ENCODE measurements around the gene SH2D5. TPM values are rescaled to one million over a fixed set of nuclear protein-coding genes. Genes with fewer than 3 reads are reported as not detected.

SH2D5 gene
- total RNA-seq, 1 donor = 4.3 TPM

DNA sequence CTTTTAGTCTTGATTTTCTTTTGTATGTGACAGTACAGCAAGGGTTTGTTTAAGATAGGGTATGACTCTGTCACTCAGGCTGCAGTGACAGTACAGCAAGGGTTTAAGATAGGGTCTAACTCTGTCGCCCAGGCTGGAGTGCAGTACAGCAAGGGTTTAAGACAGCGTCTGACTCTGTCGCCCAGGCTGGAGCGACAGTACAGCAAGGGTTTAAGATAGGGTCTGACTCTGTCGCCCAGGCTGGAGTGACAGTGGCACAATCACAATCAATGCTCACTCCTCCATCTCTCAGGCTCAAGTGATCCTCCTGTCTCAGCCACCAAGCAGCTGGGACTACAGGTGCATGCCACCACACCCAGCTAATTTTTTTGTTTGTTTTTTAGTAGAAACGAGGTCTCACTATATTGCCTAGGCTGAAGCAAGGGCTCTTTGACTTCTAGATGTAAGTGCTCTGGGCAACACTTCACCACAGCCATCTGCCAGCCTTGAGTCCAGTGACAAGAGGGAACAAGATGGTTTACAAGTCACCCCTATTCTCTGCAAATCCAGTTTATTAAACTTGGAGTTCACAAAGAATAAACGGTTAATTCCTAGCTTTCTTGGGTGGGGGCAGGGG, 965 bp upstream of the SH2D5 start:
- H3K4me3 ChIP-seq (ENCODE audit: low read depth, low read length) = peak overlapping the region; percentile 62
- TF ChIP-seq, protein P1, sequence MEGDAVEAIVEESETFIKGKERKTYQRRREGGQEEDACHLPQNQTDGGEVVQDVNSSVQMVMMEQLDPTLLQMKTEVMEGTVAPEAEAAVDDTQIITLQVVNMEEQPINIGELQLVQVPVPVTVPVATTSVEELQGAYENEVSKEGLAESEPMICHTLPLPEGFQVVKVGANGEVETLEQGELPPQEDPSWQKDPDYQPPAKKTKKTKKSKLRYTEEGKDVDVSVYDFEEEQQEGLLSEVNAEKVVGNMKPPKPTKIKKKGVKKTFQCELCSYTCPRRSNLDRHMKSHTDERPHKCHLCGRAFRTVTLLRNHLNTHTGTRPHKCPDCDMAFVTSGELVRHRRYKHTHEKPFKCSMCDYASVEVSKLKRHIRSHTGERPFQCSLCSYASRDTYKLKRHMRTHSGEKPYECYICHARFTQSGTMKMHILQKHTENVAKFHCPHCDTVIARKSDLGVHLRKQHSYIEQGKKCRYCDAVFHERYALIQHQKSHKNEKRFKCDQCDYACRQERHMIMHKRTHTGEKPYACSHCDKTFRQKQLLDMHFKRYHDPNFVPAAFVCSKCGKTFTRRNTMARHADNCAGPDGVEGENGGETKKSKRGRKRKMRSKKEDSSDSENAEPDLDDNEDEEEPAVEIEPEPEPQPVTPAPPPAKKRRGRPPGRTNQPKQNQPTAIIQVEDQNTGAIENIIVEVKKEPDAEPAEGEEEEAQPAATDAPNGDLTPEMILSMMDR (IDR thresholded peaks at IDR 0.05; ENCODE audit: insufficient read depth, low read depth, low read length) = no peak

DNA sequence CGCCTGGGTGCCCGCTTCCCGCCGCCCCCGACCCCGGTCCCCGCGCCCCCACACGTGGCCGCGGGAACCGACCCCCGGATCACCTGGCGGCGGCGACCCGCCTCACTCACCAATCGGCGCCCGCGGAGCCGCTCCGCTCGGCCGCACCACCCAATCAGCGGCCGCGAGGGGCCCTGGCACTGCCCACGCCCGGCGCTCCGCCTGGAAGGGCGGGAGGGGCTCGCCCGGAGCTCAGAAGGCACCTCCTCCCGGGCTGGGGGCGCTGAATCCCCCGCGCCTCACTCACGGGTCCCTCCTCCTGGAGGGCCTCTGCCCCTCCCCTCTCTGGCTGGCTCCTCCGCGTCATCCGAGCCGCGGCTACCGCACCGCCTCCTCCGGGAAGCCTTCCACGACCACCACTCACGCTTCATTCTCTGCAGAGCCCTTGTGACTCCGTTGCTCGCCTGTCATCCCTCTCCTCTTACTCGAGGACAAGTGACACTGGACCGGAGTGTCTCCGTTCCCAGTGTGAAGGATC, 374 bp downstream of the SH2D5 start:
- peak; percentile 55 for DNase-seq (ENCODE audit: low read depth)
- peak overlapping the region; percentile 62 for H3K4me3 ChIP-seq (ENCODE audit: low read depth, low read length)
- TF ChIP-seq, protein P1 (IDR thresholded peaks at IDR 0.05; ENCODE audit: insufficient read depth, low read depth, low read length) = no peak

More for the DNA sequence above, 965 bp upstream of the SH2D5 start:
- DNase-seq (ENCODE audit: low read depth) = no peak

DNA sequence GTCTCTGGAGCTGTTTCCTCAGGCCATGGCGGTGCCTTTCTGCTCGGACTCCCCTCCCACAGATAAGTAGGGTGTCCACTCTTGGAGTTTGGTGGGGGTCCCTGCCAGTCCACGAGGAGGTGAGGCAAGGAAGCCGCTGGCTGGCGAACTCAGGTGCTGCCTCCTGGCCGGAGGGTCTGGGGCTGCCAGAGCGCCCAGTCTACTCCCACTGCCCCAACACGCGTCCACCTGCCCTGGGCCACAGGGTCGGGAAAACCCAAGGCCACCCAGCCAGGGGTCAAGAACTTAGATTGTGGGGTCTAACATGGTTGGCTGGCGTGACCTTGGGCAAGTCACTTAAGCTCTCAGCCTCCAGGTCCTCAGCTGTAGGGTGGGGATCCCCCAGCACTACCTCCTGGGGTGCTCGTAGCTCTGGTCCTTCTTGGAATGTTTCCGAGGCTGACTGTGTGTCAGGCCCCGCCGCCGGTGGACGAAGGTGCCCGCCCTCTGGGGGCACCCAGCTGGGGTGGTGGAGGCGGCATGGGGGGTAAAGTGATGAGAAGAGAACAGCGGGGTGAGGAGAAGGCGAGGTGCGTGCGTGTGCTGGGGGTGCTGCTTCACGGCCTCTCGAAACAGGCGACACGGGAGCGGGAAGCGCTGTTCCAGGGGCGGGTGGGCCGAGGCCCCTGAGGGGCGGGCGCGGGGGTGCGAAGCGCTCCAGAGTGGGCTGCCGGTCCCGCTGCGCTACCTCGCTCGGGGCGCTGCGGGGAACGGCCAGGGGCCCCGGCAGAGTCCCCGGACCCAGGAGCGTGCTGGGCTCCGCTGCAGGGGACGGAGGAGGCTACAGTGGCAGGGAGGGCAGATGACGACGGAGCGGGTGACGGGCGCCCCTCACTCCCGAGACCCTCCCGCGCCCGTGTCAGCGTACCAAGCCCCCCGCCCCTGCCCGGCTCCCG, 1.2 kb downstream of the SH2D5 start:
- no peak for DNase-seq (ENCODE audit: low read depth)
- TF ChIP-seq, protein P1 (IDR thresholded peaks at IDR 0.05; ENCODE audit: insufficient read depth, low read depth, low read length) = no peak

DNA sequence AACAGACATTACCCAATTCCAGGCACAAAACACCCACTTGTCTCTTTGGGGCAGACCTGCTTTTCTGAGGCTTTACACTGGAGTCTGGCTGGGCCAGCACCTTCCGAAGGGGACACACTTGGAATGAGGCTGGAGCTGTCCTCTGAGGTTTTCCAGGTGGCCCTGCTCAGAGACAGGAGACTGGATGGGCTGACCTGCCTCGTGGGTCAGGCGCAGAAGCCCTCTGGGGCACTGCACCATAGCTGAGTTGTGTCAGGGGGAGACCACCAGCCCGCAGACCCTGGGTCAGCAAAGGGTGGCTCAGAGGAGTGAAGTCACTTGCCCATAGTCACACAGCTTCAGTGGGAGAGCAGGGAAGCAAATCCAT, 1.8 kb downstream of the SH2D5 start:
- DNase-seq (ENCODE audit: low read depth) = no peak
- TF ChIP-seq, protein P1 (IDR thresholded peaks at IDR 0.05; ENCODE audit: insufficient read depth, low read depth, low read length) = no peak
- H3K4me3 ChIP-seq (ENCODE audit: low read depth, low read length) = no peak overlapping the region

More for the DNA sequence above, 1.2 kb downstream of the SH2D5 start:
- peak overlapping the region; percentile 62 for H3K4me3 ChIP-seq (ENCODE audit: low read depth, low read length)

DNA sequence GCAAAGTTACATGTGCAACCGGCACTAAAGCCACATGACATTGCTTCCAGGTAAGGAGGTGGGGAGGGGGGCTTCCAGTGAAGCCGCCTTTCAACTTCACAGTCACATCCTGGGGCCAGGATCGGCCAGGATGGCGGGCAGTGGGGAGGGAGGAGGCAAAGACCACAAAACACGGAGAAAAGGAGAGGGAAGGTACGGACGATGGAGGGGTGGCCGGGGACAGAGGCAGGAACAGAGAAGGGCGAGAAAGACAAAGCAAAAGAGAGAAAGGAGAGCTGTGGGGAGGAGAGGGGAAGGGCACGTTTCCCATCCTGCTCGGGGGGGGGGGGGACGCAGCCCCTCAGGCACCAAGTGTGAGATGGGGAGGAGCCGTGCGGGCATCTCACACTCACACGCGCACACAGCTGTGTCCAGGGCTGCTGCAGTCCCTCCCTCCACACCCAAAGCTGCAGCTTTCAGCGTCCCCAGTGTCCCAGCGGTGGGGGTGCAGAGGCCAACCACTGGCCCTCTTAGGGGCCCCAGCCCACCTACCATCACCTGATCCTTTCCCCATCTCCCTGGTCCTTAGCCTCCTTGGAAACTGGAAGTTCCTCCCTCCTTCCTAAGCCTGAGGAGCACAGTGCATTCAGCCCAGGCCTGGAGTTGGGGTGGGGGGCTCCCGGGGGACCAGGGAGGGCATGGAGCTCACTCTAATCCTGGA, 2.4 kb downstream of the SH2D5 start:
- no peak for DNase-seq (ENCODE audit: low read depth)
- TF ChIP-seq, protein P1 (IDR thresholded peaks at IDR 0.05; ENCODE audit: insufficient read depth, low read depth, low read length) = no peak
- no peak overlapping the region for H3K4me3 ChIP-seq (ENCODE audit: low read depth, low read length)

DNA sequence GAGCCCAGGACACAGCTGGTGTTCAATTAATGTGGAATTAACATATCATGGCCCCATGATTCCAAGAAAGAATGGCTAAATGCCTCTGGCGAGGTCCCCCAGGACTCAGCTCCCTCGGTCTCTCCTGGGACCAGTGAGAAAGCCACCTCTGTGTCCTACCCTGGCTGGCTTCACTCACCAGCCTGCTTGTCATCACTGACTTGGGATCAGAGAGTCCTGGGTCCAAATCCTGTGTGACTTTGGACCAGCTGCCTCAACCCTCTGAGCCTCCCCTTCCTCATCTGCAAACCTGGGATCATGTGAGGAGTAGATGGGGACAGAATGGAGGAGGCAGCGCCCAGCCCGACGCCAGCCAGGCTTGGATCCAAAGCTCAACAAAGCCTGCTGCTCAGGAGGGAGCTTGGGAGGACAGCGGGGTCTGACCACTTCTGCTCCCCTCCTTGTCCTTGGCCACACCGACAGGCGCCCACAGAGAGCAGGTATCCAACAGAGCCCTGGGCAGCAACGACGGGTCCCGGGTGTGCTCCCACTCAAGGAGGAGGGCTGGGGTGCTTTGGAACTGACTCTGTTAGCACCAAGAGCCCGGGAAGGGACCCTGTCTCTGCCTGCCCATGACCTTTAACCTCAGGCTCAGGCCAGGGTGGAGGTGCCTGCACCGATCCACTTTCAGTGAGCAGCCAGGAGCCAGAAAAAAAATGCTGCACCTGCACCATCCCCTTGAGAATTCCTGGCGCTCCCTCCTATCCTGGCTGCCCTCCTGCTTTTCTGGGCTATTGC, 3.2 kb downstream of the SH2D5 start:
- no peak for DNase-seq (ENCODE audit: low read depth)
- TF ChIP-seq, protein P1 (IDR thresholded peaks at IDR 0.05; ENCODE audit: insufficient read depth, low read depth, low read length) = no peak

More for the DNA sequence above, 3.2 kb downstream of the SH2D5 start:
- H3K4me3 ChIP-seq (ENCODE audit: low read depth, low read length) = no peak overlapping the region
